ENCODE results near the gene CTSH. TPM values are rescaled to one million over a fixed set of nuclear protein-coding genes. Genes with fewer than 3 reads are reported as not detected.

Gene CTSH
- total and polyA plus RNA-seq, 2 of the 13 experiments (the other 11 are each of a cell fraction or from before 2014, with no cell fraction given), result 265 to 653 TPM

GRCh38 chr15:78988361-78988911 lies 43.6 kb upstream of the CTSH start (continued):
- TF ChIP-seq ZNF670 (CRISPR knock-in tag; IDR thresholded peaks at IDR 0.05; ENCODE audit: borderline replicate concordance), result no peak; the same call in 1 of the 2 replicates
- no peak; the same call in none of the 2 replicates for TF ChIP-seq ZNF598 (CRISPR knock-in tag; IDR thresholded peaks at IDR 0.05; ENCODE audit: borderline replicate concordance)
- no peak for TF ChIP-seq CTCF (CRISPR knock-in tag; IDR thresholded peaks at IDR 0.05)
- TF ChIP-seq, protein P1, sequence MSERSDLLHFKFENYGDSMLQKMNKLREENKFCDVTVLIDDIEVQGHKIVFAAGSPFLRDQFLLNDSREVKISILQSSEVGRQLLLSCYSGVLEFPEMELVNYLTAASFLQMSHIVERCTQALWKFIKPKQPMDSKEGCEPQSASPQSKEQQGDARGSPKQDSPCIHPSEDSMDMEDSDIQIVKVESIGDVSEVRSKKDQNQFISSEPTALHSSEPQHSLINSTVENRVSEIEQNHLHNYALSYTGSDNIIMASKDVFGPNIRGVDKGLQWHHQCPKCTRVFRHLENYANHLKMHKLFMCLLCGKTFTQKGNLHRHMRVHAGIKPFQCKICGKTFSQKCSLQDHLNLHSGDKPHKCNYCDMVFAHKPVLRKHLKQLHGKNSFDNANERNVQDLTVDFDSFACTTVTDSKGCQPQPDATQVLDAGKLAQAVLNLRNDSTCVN (CRISPR knock-in tag; IDR thresholded peaks at IDR 0.05; ENCODE audit: borderline replicate concordance), result peak; percentile 82
- peak; percentile 84 for TF ChIP-seq FOXA3 (CRISPR knock-in tag; IDR thresholded peaks at IDR 0.05)
- no peak for TF ChIP-seq MTF1 (CRISPR knock-in tag; IDR thresholded peaks at IDR 0.05)
- TF ChIP-seq ZNF12 (CRISPR knock-in tag; IDR thresholded peaks at IDR 0.05), result no peak
- peak; percentile 56; the same call in 1 of the 2 replicates for TF ChIP-seq HIC2 (CRISPR knock-in tag; IDR thresholded peaks at IDR 0.05; ENCODE audit: low read depth)
- peak; percentile 79; the same call in 1 of the 2 replicates for TF ChIP-seq ELF4 (CRISPR knock-in tag; IDR thresholded peaks at IDR 0.05; ENCODE audit: borderline replicate concordance)
- TF ChIP-seq RERE (CRISPR knock-in tag; IDR thresholded peaks at IDR 0.05; ENCODE audit: low read depth), result no peak
- TF ChIP-seq CBX1 (IDR thresholded peaks at IDR 0.05; ENCODE audit: low read depth), result no peak
- peak; percentile 94 for TF ChIP-seq MIXL1 (CRISPR knock-in tag; IDR thresholded peaks at IDR 0.05)
- TF ChIP-seq, protein P2, sequence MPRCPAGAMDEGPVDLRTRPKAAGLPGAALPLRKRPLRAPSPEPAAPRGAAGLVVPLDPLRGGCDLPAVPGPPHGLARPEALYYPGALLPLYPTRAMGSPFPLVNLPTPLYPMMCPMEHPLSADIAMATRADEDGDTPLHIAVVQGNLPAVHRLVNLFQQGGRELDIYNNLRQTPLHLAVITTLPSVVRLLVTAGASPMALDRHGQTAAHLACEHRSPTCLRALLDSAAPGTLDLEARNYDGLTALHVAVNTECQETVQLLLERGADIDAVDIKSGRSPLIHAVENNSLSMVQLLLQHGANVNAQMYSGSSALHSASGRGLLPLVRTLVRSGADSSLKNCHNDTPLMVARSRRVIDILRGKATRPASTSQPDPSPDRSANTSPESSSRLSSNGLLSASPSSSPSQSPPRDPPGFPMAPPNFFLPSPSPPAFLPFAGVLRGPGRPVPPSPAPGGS (CRISPR knock-in tag; IDR thresholded peaks at IDR 0.05), result no peak
- TF ChIP-seq PHB2 (IDR thresholded peaks at IDR 0.05; ENCODE audit: partially characterized antibody), result no peak
